Stimulated activated CD8-positive, alpha-beta memory T cell treated with anti-CD3 and anti-CD28 coated beads, Interleukin-12 subunit alpha, Interleukin-12 subunit beta, amount 100 ng/mL, for 1 hour (primary cell): ENCODE data around the gene FMR1.

Experiments used
- DNase-seq: peaks from one replicate; pipeline ENCODE4 v3.0.0-alpha.2; 2020; ENCODE audit warnings: low read depth

FMR1 gene

GRCh38 chrX:147916375-147916968, 4.8 kb downstream of the FMR1 start:
- DNase-seq: no peak

- DNase-seq: peak; percentile 4
These were observed 6.3 kb downstream of the FMR1 start for GRCh38 chrX:147917700-147918695.

- no peak for DNase-seq
These were observed 8.5 kb downstream of the FMR1 start for GRCh38 chrX:147920161-147920666.

DNA sequence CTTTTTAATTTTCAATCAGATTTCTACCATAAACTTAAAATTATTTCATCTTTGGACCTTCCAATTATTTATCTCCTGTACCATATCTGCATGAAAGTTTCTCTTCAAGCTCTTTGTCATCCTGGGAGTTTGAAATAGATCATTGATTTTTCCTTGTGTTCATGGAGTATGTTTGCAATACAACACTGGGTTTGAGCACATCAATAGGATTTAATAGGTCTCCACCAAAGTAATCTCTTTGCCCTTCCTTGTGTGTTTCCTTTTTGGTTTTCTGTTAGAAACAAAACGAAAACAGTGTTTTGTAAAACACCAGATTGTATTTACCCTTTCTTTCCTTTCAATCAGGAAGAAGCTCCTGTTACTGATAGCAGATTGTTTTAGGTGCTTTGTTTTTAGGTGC, 11.9 kb downstream of the FMR1 start:
- no peak for DNase-seq

DNA sequence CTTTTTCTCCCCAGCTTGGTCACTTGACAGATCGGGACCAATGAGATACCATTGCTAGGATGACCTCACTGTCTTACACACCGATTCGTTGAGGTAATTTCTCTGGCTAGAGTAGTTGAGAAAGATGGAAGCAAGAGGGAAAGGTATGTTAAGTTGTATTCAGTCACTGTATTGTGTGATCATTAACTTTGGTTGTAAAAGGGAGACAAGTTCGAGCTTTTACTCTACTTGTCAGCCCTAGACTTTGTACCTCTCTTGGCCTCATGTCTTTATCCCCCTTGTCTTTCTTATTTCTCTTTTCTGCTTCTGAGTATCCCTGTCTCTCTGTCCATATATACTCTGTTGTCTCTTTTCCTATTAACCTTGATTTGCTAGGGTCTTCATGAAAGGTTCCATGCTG, 15.5 kb downstream of the FMR1 start:
- no peak for DNase-seq

GRCh38 chrX:147933815-147934214, 22.1 kb downstream of the FMR1 start:
- DNase-seq: no peak

GRCh38 chrX:147935156-147935758, 23.5 kb downstream of the FMR1 start:
- no peak for DNase-seq

- no peak for DNase-seq
These were observed 33.6 kb downstream of the FMR1 start for GRCh38 chrX:147945286-147945685.

DNA sequence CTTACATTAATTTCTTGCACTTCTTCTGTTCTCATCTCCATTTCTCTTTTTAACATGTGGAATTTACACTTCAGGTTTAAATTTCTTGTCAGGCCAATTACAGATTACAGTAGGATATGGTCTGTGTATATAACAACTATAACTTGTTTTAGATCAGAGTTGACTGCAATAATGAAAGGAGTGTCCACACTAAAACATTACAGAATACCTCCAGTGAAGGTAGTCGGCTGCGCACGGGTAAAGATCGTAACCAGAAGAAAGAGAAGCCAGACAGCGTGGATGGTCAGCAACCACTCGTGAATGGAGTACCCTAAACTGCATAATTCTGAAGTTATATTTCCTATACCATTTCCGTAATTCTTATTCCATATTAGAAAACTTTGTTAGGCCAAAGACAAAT, 36.8 kb downstream of the FMR1 start:
- no peak for DNase-seq

DNA sequence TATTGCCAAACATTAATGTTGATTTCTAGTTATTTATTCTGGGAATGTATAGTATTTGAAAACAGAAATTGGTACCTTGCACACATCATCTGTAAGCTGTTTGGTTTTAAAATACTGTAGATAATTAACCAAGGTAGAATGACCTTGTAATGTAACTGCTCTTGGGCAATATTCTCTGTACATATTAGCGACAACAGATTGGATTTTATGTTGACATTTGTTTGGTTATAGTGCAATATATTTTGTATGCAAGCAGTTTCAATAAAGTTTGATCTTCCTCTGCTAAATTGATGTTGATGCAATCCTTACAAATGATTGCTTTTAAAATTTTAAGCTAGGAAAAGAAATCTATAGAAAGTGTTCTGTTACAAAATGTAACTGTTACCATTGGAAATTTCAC, 38.6 kb downstream of the FMR1 start:
- DNase-seq: no peak

DNA sequence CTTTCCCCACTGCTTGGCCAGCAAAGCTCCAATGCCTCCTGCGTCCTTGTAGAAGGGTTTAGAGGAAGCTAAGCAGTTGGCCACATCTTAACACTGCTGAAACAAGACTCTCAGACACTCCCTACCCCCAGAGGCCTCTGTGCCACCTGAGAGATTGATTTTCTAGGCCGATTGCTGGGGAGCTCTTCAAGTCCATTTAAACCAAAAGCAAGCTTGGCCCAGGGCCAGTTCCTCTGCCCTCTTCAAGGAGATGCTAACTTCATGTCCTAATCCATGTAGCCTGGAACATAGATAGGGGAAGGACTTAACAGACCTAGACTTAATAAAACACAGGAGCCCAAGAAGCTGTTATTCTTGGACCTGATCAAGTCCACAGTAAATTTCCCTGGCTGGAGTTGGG, 42.3 kb downstream of the FMR1 start:
- DNase-seq: no peak

DNA sequence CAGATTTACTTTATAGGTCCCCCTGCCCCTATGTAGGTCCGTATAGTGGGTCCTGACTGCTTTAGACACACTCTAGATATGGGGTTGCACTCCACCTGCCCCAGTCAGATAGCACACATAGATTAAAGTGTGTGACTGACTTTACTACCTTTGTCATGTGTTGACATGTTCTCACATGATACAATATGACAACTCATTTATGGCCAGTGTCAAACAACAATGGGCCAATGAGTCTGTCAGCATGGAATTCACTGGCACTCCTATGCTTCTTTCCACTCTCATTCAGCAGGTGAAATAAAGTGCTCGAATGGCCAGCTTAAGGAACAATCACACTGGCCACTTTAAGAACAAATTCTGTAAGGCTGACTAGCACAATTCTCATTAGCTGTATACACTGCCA, 45.6 kb downstream of the FMR1 start:
- no peak for DNase-seq

DNA sequence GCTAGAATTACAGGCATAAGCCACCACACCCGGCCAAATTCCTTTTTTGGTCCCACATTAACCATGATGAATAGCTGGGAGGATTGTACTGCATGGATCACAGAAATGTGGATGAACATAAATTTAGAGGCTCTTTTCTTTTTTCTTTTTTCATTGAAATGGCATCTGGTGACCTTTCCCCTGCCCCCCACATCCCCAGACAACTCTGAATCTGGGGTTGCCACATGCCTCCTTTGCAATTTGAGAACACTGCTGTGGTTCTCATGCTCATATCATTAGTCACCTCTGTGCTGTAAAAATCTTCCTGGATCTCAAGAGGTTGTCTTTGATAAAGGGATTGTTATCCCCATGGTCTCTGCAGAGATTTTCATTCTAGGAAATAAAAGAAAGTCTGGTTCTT, 46.6 kb downstream of the FMR1 start:
- DNase-seq: no peak

GRCh38 chrX:147960722-147961121, 49.0 kb downstream of the FMR1 start:
- no peak for DNase-seq

- no peak for DNase-seq
These were observed 50.8 kb downstream of the FMR1 start for GRCh38 chrX:147962476-147962875.

- no peak for DNase-seq
These were observed 67.2 kb downstream of the FMR1 start for GRCh38 chrX:147978931-147979330.

DNA sequence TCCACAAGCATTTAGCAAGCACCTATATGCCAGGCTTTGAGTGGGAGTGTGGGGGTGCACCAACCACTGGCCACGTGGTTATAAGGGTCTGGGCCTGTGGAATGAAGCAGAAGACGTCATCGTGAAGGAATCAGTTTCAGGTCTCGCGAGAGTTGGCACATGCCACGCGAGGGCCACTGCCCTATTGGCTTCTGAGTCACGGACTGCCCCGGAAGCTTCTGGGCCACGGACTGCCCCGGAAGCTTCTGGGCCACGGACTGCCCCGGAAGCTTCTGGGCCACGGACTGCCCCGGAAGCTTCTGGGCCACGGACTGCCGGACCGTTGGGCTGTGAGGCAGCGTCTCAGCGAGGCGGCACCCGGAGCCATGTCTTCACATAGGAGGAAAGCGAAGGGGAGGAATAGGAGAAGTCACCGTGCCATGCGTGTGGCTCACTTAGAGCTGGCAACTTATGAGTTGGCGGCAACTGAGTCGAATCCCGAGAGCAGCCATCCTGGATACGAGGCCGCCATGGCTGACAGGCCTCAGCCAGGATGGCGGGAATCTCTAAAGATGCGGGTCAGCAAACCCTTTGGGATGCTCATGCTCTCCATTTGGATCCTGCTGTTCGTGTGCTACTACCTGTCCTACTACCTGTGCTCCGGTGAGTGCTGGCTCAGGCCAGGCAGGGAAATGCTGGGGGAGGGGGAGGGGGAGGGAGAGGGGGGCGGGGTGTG, 69.5 kb downstream of the FMR1 start, which contains the start of gene FMR1NB:
Gene FMR1NB, plus strand, starts transcription at position 300 of the 715 bp plus-strand sequence. Its CDS starts 66 bp downstream, at position 366.
- no peak for DNase-seq
